Activated gamma-delta T cell treated with Interleukin-2 at 50 U/mL for 16 hours (primary cell): Measurements from ENCODE around the gene FAM90A26.
"Not testable (repeated sequence)": the region's sequence is repeated elsewhere in the genome, so short reads cannot be mapped to it uniquely, and the experiment has no call there.

ENCODE experiments used
- DNase-seq: peaks from one replicate; pipeline ENCODE4 v3.0.0-alpha.2; 2020

Gene FAM90A26

DNA sequence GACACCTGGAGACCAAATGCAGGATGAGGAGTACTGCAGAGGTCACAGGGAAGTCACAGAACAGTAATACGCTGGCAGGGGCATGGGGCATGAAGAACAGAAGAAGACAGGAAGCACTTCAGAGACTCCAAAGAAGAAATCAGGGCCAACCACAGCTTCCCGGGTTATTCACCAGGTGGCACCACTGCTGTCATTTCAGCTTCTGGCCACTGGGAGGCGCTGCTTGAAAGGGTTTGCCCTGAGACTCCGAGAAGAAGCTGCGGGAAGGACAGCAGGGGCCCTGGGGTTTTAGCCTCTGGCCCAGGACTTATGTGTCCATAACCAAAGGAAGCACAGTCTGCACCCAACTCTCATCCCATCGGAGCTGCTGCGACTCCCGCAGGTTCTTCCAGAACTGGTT, 4.2 kb upstream of the FAM90A26 start:
- not testable (repeated sequence) for DNase-seq

DNA sequence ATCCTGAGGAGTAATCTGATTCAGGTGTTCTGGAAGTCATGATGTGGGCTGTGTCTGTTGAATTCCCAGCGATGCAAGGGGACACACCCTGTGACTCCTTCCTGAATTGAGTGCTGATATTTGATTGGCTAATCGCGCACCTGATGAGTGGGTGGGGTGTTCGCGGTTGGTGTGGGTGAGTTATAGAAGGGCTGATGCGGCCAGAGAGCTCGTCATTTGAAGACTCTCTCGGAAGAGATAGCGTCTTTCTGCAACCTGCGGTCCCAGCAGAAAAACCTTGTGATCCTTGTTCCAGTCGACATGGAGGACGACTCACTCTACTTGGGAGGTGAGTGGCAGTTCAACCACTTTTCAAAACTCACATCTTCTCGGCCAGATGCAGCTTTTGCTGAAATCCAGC, 40.1 kb downstream of the FAM90A26 start, which contains the start of gene USP17L10:
TSS of gene USP17L10 (plus strand) at position 301 of the 400 bp plus-strand sequence. CDS start at position 301, 0 bp downstream.
- not testable (repeated sequence) for DNase-seq

DNA sequence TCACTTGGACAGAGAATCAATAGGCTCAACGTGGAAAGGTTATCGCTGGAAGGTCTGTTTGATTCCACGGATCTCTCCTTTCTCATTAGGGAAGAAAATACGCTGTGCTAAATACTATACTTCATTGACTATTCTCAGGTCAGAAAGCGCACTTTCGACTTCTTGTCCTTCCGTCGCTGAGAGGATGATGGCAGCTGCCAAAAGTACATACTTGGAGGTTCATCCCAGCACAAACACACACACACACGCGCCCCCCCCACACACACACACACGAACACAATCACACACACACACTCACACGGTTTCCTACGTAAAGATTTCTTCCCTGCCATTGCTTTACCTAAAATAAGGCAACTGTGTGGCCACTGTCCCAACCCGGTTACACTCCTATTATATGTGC, 44.5 kb downstream of the FAM90A26 start:
- not testable (repeated sequence) for DNase-seq

- not testable (repeated sequence) for DNase-seq
Measured at GRCh38 chr4:9215105-9215504, 44.9 kb downstream of the FAM90A26 start, which contains the start of gene USP17L11. Gene USP17L11, plus strand, starts transcription at chr4:9215405. Its CDS starts 0 bp downstream, at chr4:9215405.

DNA sequence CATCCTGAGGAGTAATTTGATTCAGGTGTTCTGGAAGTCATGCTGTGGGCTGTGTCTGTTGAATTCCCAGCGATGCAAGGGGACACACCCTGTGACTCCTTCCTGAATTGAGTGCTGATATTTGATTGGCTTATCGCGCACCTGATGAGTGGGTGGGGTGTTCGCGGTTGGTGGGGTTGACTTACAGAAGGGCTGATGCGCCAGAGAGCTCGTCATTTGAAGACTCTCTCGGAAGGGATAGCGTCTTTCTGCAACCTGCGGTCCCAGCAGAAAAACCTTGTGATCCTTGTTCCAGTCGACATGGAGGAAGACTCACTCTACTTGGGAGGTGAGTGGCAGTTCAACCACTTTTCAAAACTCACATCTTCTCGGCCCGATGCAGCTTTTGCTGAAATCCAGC, 49.6 kb downstream of the FAM90A26 start, which contains the start of gene USP17L12:
TSS of gene USP17L12 (plus strand) at position 301 of the 400 bp plus-strand sequence. CDS start at position 301, 0 bp downstream.
- not testable (repeated sequence) for DNase-seq

- not testable (repeated sequence) for DNase-seq
Measured at GRCh38 chr4:9224596-9224995, 54.4 kb downstream of the FAM90A26 start, which contains the start of gene USP17L13. Gene USP17L13, plus strand, starts transcription at chr4:9224896. Its CDS starts 0 bp downstream, at chr4:9224896.
